Hepatocyte (in vitro differentiated cells): ENCODE results near the gene CCR9.

ENCODE experiments used
- EZH2phosphoT487 ChIP-seq: fragments of 200-600 bp; sonication (generic); IDR thresholded peaks from one replicate; pipeline ENCODE4 v1.6.1; 2018; ENCODE audit warnings: antibody characterized with exemption, mild to moderate bottlenecking, low read depth, moderate library complexity; ENCODE audit not compliant: unreplicated experiment, severe bottlenecking
- TF ChIP-seq, protein P1 (sequence below): fragments of 200-600 bp; sonication (generic); IDR thresholded peaks from 2 replicates; pipeline ENCODE4 v1.5.1; 2016; ENCODE audit warnings: antibody characterized with exemption, mild to moderate bottlenecking; ENCODE audit not compliant: poor library complexity

DNA sequence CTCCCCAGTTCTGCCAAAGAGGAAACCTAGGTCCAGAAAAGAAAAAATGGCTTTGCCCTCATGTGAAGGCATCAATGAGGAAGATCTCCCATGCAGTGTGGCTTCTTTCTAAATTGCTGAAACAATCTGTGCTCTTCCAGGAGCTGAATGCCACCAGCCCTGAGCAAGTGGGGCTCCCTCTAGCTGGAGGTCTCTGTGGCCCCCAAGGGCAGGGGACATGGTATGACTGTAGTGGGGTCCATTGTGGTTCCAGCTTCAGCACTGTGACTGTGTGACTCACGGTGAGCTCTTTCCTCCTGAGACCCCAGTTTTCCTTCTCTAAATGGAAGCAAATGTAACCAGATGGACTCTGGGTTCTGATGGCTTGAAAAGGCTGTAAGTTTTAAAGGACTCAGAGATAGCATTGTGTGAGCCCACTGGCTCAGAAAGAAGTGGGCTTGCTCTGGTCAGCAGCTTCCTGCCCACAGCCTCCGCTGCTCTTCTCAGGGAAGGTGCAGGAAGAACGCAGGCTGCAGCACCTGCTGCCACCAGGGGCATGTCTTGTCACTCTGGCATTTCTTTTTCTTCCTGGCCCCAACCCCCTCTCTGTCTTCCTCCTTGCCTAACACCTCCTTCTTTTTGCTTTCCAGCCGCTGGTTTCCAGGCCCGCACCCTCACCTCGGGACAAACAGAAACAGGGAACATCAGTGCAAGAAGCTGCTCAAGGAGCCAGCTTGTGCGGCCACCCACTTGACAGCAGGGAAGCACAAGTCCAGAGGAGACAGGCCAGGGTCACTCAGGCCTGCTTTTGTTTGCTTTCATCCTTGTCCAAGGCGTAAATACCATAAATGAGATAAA lies 51.1 kb downstream of the CCR9 start:
- TF ChIP-seq, protein P1, sequence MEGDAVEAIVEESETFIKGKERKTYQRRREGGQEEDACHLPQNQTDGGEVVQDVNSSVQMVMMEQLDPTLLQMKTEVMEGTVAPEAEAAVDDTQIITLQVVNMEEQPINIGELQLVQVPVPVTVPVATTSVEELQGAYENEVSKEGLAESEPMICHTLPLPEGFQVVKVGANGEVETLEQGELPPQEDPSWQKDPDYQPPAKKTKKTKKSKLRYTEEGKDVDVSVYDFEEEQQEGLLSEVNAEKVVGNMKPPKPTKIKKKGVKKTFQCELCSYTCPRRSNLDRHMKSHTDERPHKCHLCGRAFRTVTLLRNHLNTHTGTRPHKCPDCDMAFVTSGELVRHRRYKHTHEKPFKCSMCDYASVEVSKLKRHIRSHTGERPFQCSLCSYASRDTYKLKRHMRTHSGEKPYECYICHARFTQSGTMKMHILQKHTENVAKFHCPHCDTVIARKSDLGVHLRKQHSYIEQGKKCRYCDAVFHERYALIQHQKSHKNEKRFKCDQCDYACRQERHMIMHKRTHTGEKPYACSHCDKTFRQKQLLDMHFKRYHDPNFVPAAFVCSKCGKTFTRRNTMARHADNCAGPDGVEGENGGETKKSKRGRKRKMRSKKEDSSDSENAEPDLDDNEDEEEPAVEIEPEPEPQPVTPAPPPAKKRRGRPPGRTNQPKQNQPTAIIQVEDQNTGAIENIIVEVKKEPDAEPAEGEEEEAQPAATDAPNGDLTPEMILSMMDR: no peak
- no peak for TF ChIP-seq EZH2phosphoT487
